DMS79 (cell line): Measurements from ENCODE around the gene ANKDD1B.
"Not testable (repeated sequence)": the region's sequence is repeated elsewhere in the genome, so short reads cannot be mapped to it uniquely, and the experiment has no call there.

Experiments used
- DNase-seq: peaks from one replicate; lab custom pipeline; 2025; lab: John Stamatoyannopoulos, UW

Gene ANKDD1B

GRCh38 chr5:75660678-75661465 lies 49.6 kb downstream of the ANKDD1B start:
- no peak for DNase-seq

GRCh38 chr5:75662061-75662460 lies 50.8 kb downstream of the ANKDD1B start:
- no peak for DNase-seq

GRCh38 chr5:75663579-75664284 lies 52.5 kb downstream of the ANKDD1B start:
- DNase-seq: no peak

GRCh38 chr5:75664979-75665378 lies 53.7 kb downstream of the ANKDD1B start:
- DNase-seq: no peak

- DNase-seq: no peak
Measured at GRCh38 chr5:75666801-75667200, 55.5 kb downstream of the ANKDD1B start.

GRCh38 chr5:75667586-75667985 lies 56.3 kb downstream of the ANKDD1B start:
- no peak for DNase-seq

GRCh38 chr5:75668445-75668844 lies 57.2 kb downstream of the ANKDD1B start:
- DNase-seq: no peak

GRCh38 chr5:75668977-75669689 lies 57.9 kb downstream of the ANKDD1B start:
- DNase-seq: peak; percentile 36

GRCh38 chr5:75670577-75670976 lies 59.3 kb downstream of the ANKDD1B start:
- DNase-seq: no peak

GRCh38 chr5:75671506-75671905 lies 60.3 kb downstream of the ANKDD1B start:
- DNase-seq: no peak

GRCh38 chr5:75672616-75673015 lies 61.4 kb downstream of the ANKDD1B start:
- DNase-seq: no peak

- DNase-seq: no peak
Measured at GRCh38 chr5:75675783-75676182, 64.5 kb downstream of the ANKDD1B start.

GRCh38 chr5:75677607-75678006 lies 66.4 kb downstream of the ANKDD1B start:
- DNase-seq: no peak

- DNase-seq: no peak
Measured at GRCh38 chr5:75678155-75678554, 66.9 kb downstream of the ANKDD1B start.

GRCh38 chr5:75681125-75681830 lies 70.0 kb downstream of the ANKDD1B start:
- DNase-seq: no peak

GRCh38 chr5:75685141-75685540 lies 73.9 kb downstream of the ANKDD1B start:
- DNase-seq: no peak

- DNase-seq: no peak
Measured at GRCh38 chr5:75686480-75686879, 75.2 kb downstream of the ANKDD1B start.

- no peak for DNase-seq
Measured at GRCh38 chr5:75690669-75691068, 79.4 kb downstream of the ANKDD1B start.

- DNase-seq: no peak
Measured at GRCh38 chr5:75694781-75695180, 83.5 kb downstream of the ANKDD1B start.

GRCh38 chr5:75695472-75696351 lies 84.5 kb downstream of the ANKDD1B start:
- DNase-seq: not testable (repeated sequence)

GRCh38 chr5:75701856-75702255 lies 90.6 kb downstream of the ANKDD1B start:
- DNase-seq: peak; percentile 36
